GM10266 (cell line): ENCODE results near the gene GNG11.

Experiments
- DNase-seq: peaks from one replicate; pipeline ENCODE4 v3.0.0; 2012; ENCODE audit errors: extremely low spot score
- TF ChIP-seq, protein P1 (sequence below): IDR thresholded peaks from 2 replicates; pipeline ENCODE4 v1.5.1; 2012; ENCODE audit warnings: mild to moderate bottlenecking, low read depth; ENCODE audit not compliant: control insufficient read depth, insufficient read depth; ENCODE audit errors: missing control alignments

GNG11 gene

DNA sequence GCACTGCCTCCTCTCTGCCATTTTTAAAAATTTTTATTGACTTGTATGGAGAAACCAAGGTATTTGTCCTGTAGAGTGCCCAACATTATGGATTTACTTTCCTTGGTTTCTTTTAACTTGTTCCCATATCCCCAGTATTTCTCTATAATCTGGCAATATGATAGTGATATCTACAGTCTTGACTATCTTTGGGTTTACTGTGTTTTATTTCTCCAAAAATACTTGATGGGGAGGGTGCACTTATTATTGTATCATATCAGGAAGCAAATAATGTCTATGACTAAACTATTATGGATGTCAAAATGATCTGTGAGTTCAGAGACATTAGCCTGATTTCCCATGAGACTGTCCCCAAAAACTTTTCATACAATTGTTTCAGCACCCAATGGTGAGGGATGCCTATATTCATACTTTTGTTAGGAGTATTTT is 37.6 kb upstream of the GNG11 start:
- TF ChIP-seq, protein P1, sequence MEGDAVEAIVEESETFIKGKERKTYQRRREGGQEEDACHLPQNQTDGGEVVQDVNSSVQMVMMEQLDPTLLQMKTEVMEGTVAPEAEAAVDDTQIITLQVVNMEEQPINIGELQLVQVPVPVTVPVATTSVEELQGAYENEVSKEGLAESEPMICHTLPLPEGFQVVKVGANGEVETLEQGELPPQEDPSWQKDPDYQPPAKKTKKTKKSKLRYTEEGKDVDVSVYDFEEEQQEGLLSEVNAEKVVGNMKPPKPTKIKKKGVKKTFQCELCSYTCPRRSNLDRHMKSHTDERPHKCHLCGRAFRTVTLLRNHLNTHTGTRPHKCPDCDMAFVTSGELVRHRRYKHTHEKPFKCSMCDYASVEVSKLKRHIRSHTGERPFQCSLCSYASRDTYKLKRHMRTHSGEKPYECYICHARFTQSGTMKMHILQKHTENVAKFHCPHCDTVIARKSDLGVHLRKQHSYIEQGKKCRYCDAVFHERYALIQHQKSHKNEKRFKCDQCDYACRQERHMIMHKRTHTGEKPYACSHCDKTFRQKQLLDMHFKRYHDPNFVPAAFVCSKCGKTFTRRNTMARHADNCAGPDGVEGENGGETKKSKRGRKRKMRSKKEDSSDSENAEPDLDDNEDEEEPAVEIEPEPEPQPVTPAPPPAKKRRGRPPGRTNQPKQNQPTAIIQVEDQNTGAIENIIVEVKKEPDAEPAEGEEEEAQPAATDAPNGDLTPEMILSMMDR, result no peak
- DNase-seq, result no peak

DNA sequence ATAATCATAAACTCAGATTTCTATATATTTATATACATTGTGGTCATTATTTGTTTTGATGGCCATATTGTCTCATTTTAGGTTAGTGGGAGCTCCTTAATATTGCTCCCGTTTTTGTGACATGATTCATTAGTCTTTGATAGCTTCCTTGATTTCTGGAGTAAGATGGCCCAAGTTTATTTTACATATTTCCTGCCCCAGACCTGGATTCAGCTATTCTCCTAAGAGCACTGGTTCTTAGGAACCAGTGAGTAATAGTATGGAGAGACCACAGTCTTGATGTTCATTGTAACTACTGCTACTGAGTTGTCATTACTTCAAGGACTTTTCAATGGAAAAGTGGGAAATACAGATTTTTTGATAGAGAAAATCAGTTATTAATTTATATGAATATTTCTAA is 37.0 kb upstream of the GNG11 start:
- TF ChIP-seq, protein P1, result no peak
- no peak for DNase-seq

DNA sequence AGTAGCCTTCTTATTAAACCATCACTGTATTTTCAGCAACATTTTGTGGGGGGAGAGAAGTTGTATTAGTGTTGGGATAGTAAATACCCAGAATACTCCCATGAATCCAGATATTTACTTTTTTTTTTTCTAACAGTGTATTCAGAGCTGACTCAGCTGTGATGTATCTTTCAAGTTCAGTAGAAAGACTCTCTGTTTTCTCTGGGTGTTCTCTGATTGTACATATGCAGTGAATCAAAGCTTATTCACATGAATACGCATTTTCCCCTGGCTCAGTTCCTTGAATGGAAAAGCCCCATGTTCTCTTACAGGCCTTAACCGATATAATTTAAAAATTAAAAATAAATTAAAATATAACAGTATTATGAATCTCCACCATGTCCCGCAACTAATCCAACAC is 32.3 kb upstream of the GNG11 start:
- DNase-seq, result no peak
- TF ChIP-seq, protein P1, result no peak

DNA sequence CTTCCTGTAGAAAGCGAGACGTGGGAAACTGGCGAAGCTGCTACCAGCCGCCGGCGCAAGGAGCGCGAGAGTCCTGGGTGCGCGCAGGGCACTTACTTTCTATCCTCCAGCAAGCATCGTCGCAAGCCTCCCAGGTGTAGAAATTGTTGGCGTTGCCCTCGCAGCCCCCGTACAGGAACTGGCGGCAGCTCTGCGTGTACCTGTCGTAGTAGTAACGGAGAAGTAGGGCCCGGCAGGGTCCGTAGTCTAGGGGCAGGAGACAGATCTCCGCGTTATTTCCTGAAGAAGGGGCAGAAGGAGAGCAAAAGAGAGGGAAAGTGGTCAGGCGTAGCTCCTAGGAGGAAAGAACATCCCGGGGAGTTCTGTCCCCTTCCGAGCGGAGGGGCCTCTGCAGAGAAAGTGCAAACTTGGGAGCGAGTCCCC is 31.5 kb upstream of the GNG11 start:
- DNase-seq, result peak; percentile 13
- TF ChIP-seq, protein P1, result no peak

DNA sequence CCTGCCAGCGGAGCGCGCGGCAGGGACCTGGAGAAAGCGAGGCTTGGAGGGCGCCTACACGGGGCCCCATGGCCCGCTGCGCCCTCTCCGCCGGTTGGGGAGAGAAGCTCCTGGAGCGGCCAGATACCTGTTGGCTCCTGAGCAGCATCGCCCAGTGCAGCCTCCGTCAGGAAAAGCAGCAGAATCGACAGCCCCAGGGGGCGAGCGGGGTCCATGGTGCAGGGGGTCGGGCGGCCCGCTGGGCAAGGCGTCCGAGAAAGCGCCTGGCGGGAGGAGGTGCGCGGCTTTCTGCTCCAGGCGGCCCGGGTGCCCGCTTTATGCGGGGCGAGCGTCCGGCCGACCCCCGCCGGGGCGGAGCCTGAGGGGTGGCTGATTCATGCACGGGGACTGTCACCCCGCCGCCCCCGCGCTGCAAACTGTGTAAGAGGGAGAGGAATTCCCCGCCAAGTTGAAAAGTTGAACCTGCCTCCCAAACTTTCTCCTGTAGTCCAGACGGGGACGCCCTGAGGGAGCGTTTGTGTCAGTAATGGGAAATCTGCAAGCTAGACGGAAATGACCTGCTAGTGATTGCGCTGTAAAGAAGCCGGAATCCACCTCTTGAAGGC is 31.0 kb upstream of the GNG11 start, which contains the start of gene TFPI2:
TSS of gene TFPI2 (minus strand) at position 290 of the 605 bp plus-strand sequence. CDS start at position 215, 75 bp downstream.
- DNase-seq, result peak; percentile 25

DNA sequence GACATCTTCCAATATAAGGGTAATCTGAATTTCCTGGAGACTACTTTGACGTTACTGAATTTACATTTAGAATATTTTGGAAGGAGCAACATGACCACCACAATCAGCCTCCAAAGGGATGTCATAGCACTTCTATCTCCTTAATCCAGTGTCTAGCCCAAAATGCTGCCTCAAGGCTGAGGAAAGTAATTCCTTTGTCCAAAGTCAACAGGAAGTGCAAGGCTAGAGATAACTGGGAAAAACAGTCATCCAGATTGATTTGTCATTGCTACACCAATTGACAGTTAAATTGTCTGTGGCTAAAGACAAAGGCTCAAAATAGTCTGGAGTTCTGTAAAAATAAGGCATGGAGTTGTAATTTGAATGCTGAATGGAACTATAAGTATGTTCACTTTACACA is 27.1 kb upstream of the GNG11 start:
- no peak for DNase-seq
- TF ChIP-seq, protein P1, result no peak

More for the DNA sequence above, 31.0 kb upstream of the GNG11 start, which contains the start of gene TFPI2:
- TF ChIP-seq, protein P1, result no peak

DNA sequence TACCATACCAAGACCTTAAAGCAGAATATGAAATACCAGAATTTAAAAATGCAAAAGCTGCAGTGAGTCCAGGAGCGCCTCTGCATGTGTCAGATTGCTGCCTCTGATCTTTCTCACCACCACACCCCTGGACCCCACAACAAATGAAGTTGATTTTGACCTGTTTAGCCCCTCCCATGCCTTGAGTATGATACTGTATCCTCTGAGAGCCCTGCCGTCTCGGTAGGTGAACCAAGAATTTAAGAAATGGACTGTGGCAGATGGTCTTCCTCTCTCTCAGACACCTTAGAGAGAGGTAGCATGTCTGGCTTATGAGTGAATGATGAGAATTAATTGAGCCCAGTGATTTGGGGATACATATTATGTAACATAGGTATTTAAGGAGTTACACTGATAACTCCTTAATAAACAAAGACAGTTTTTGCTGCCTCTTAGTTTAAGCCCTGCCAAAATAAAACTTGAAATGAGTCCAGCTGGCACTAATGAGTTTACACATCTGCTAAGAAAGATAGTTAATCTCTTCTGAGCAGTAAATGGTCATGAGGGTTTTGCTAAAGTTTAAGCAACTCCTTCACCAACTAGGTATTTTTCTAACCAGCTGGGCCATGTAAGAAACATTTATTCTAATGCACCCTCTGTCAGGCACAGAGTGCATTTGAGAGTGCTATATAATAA is 26.4 kb upstream of the GNG11 start:
- no peak for DNase-seq
- TF ChIP-seq, protein P1, result no peak
